Skeletal muscle satellite cell (primary cell): ENCODE data around the gene RAB5B.
"Not testable (repeated sequence)": the region's sequence is repeated elsewhere in the genome, so short reads cannot be mapped to it uniquely, and the experiment has no call there.

Experiments
- H3K27me3 ChIP-seq: 2 replicates; pipeline ENCODE4 v1.7.0; 2013; ENCODE audit warnings: low read length; ENCODE audit not compliant: control insufficient read depth, insufficient read depth
- H3K36me3 ChIP-seq: 2 replicates; pipeline ENCODE4 v1.7.0; 2013; ENCODE audit warnings: mild to moderate bottlenecking, control low read depth, low read length; ENCODE audit not compliant: insufficient read depth
- H3K4me1 ChIP-seq: 2 replicates; pipeline ENCODE4 v1.7.0; 2013; ENCODE audit warnings: low read length; ENCODE audit not compliant: control insufficient read depth, insufficient read depth
- H3K4me2 ChIP-seq: 2 replicates; pipeline ENCODE4 v1.7.0; 2013; ENCODE audit warnings: mild to moderate bottlenecking, low read length
- H3K4me3 ChIP-seq: 2 replicates; pipeline ENCODE4 v1.7.0; 2013; ENCODE audit warnings: low read length
- H3K9ac ChIP-seq: 2 replicates; pipeline ENCODE4 v1.7.0; 2013; ENCODE audit warnings: mild to moderate bottlenecking, low read depth, low read length, moderate library complexity
- H3K9me3 ChIP-seq: replicated peaks from 2 replicates; pipeline ENCODE4 v1.7.0; 2013; ENCODE audit warnings: mild to moderate bottlenecking, control low read depth, low read length

The RAB5B gene

GRCh38 chr12:55993230-55993853, 19.5 kb downstream of the RAB5B start:
- Histone ChIP-seq H3K4me3 (no peak overlapping the region), H3K4me1 (peaks cover 11% of the 10 kb centered on the region), H3K27me3 (no peaks in the 10 kb centered on the region), H3K4me2 (no peak overlapping the region), H3K36me3 (peaks cover 59% of the 10 kb centered on the region), H3K9me3 (no peaks in the 10 kb centered on the region), H3K9ac (no peak overlapping the region)

- H3K27me3 ChIP-seq, result no peaks in the 10 kb centered on the region
- H3K4me1 ChIP-seq, result peaks cover 11% of the 10 kb centered on the region
- H3K4me2 ChIP-seq, result no peak overlapping the region
- peaks cover 45% of the 10 kb centered on the region for H3K36me3 ChIP-seq
- H3K9ac ChIP-seq, result no peak overlapping the region
- no peaks in the 10 kb centered on the region for H3K9me3 ChIP-seq
- no peak overlapping the region for H3K4me3 ChIP-seq
Measured at GRCh38 chr12:55995366-55995765, 21.5 kb downstream of the RAB5B start.

DNA sequence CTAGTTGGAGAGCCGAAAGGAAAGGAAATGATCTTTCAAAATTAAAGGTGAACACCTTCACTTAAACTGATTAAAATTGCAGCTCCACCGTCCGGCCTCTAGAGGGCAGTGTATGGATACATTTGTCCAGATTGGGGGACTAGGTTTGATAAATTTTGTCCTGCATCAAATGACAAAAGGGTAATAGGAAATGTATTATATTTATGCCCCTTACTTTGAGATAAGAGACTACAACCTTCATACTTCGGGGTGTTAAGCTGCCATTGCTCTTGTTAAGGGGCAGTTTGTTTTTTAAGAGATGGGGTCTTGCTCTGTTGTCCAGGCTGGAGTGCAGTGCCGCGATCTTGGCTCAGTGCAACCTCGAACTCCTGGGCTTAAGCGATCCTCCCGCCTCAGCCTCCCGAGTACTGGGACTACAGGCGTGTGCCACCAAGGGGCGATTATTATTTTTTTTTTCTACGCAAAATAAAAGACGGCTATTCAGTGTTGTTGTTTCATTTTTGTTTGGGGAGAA, 22.4 kb downstream of the RAB5B start:
- Histone ChIP-seq H3K27me3 (no peaks in the 10 kb centered on the region), H3K4me1 (peaks cover 11% of the 10 kb centered on the region), H3K4me2 (peak overlapping the region; percentile 93), H3K36me3 (peaks cover 36% of the 10 kb centered on the region), H3K9ac (peak overlapping the region; percentile 85), H3K4me3 (peak overlapping the region; percentile 86), H3K9me3 (no peaks in the 10 kb centered on the region)

GRCh38 chr12:55996715-55997534, 23.0 kb downstream of the RAB5B start, which contains the start of gene SUOX:
TSS of gene SUOX (plus strand) at chr12:55997276. CDS start at chr12:56002222, 4,946 bp downstream.
- peaks cover 11% of the 10 kb centered on the region for H3K4me1 ChIP-seq
- H3K4me3 ChIP-seq, result peak within 1 kb of the TSS; percentile 86
- peaks cover 32% of the 10 kb centered on the region for H3K36me3 ChIP-seq
- no peaks in the 10 kb centered on the region for H3K27me3 ChIP-seq
- H3K9me3 ChIP-seq, result no peaks in the 10 kb centered on the region
- peak within 1 kb of the TSS; percentile 85 for H3K9ac ChIP-seq
- H3K4me2 ChIP-seq, result peak within 1 kb of the TSS; percentile 93

DNA sequence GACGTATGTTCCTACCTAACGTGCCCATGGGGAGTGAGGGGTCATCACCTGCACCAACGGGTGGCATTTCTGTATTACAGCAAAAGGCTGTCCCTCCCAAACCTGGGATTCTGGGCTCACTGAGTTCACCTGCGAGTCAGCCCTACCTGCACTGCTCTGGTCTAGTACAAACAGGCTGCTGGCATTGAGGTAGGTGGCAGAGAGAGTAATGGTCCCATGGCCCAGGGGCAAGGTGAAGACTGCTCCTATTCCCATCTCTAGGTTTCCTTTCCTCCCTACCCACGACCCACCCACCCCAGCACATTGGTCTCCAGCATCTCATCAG, 23.6 kb downstream of the RAB5B start:
- peak overlapping the region; percentile 86 for H3K4me3 ChIP-seq
- H3K4me2 ChIP-seq, result peak overlapping the region; percentile 93
- H3K36me3 ChIP-seq, result peaks cover 26% of the 10 kb centered on the region
- peak overlapping the region; percentile 85 for H3K9ac ChIP-seq
- no peaks in the 10 kb centered on the region for H3K9me3 ChIP-seq
- H3K4me1 ChIP-seq, result peaks cover 11% of the 10 kb centered on the region
- H3K27me3 ChIP-seq, result no peaks in the 10 kb centered on the region

DNA sequence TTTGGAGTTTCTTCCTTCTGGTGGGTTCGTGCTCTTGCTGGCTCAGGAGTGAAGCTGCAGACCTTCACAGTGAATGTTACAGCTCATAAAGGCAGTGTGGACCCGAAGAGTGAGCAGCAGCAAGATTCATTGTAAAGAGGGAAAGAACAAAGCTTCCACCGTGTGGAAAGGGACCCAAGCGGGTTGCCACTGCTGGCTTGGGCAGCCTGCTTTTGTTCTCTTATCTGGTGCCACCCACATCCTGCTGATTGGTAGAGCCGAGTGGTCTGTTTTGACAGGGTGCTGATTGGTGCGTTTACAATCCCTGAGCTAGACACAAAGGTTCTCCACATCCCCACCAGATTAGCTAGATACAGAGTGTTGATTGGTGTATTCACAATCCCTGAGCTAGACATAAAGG, 25.6 kb downstream of the RAB5B start:
- H3K9me3 ChIP-seq, H3K36me3 ChIP-seq: not testable (repeated sequence)

DNA sequence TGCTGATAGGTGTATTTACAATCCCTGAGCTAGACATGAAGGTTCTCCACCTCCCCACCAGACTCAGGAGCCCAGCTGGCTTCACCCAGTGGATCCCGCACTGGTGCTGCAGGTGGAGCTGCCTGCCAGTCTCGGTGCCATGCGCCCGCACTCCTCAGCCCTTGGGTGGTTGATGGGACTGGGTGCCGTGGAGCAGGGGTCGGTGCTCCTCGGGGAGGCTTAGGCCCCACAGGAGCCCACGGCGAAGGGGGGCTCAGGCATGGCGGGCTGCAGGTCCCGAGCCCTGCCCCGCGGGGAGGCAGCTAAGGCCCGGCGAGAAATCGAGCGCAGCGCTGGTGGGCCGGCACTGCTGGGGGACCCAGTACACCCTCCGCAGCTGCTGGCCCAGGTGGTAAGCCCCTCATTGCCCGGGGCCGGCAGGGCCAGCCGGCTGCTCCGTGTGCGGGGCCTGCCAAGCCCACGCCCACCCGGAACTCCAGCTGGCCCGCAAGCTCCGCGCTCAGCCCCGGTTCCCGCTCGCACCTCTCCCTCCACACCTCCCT, 26.2 kb downstream of the RAB5B start:
- not testable (repeated sequence) for H3K9me3 ChIP-seq, H3K36me3 ChIP-seq, H3K27me3 ChIP-seq, H3K4me2 ChIP-seq, H3K9ac ChIP-seq, H3K4me3 ChIP-seq
- H3K4me1 ChIP-seq, result peaks cover 11% of the 10 kb centered on the region

More for the DNA sequence above, 25.6 kb downstream of the RAB5B start:
- H3K9ac ChIP-seq, H3K4me2 ChIP-seq, H3K27me3 ChIP-seq, H3K4me3 ChIP-seq: not testable (repeated sequence)
- H3K4me1 ChIP-seq, result peaks cover 11% of the 10 kb centered on the region

GRCh38 chr12:56001487-56002100, 27.7 kb downstream of the RAB5B start:
- H3K9ac ChIP-seq, result no peak overlapping the region
- H3K27me3 ChIP-seq, result no peaks in the 10 kb centered on the region
- no peak overlapping the region for H3K4me3 ChIP-seq
- H3K4me1 ChIP-seq, result peaks cover 7% of the 10 kb centered on the region
- no peaks in the 10 kb centered on the region for H3K9me3 ChIP-seq
- no peak overlapping the region for H3K4me2 ChIP-seq
- H3K36me3 ChIP-seq, result no peaks in the 10 kb centered on the region

DNA sequence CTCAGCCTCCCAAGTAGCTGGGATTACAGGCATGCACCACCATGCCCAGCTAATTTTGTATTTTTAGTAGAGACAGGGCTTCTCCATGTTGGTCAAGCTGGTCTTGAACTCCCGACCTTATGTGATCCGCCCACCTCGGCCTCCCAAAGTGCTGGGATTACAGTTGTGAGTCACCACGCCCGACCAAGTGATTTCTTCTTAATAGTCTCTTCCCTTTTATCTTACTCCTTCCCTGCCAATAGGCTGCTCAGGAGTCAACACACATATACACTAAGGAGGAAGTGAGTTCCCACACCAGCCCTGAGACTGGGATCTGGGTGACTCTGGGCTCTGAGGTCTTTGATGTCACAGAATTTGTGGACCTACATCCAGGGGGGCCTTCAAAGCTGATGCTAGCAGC, 29.5 kb downstream of the RAB5B start:
- not testable (repeated sequence) for H3K9ac ChIP-seq, H3K9me3 ChIP-seq, H3K4me2 ChIP-seq, H3K27me3 ChIP-seq, H3K4me3 ChIP-seq, H3K36me3 ChIP-seq, H3K4me1 ChIP-seq

DNA sequence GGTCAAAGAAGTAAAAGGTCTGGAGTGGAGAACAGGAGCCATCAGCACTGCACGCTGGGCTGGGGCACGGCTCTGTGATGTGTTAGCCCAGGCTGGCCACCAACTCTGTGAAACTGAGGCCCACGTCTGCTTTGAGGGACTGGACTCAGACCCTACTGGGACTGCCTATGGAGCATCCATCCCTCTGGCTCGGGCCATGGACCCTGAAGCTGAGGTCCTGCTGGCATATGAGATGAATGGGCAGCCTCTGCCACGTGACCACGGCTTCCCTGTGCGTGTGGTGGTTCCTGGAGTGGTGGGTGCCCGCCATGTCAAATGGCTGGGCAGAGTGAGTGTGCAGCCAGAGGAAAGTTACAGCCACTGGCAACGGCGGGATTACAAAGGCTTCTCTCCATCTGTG, 30.3 kb downstream of the RAB5B start:
- Histone ChIP-seq H3K36me3 (no peaks in the 10 kb centered on the region), H3K4me2 (no peak overlapping the region), H3K27me3 (no peaks in the 10 kb centered on the region), H3K4me3 (no peak overlapping the region), H3K9me3 (no peaks in the 10 kb centered on the region), H3K4me1 (peaks cover 5% of the 10 kb centered on the region), H3K9ac (no peak overlapping the region)
